GM19240 (cell line): ENCODE measurements around the gene CHST2.
"Not testable (repeated sequence)": the region's sequence is repeated elsewhere in the genome, so short reads cannot be mapped to it uniquely, and the experiment has no call there.

ENCODE experiments used
- DNase-seq: peaks from one replicate; pipeline ENCODE4 v3.0.0; 2011; ENCODE audit warnings: low spot score; ENCODE audit not compliant: insufficient read length

CHST2 gene

GRCh38 chr3:143132246-143132980 lies 12.8 kb downstream of the CHST2 start:
- no peak for DNase-seq

DNA sequence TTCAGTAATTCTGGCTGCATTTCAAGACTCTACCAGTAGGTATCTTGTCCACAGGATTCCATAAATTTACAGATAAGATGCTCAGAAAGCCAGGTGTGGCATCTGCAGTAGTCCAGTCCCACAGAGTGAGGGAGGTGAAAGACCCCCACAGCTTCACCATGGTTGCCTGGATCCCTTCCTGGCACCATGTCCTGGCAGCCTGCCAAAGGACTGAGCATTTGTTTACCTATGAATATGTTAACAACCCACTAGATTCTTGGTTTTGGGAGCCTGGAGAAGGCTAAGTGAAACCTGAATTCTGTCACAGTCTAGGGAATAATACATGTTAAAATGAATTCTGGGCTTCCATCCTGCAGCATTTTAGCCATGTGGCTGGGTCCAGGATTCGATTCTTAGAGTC lies 14.9 kb downstream of the CHST2 start:
- no peak for DNase-seq

DNA sequence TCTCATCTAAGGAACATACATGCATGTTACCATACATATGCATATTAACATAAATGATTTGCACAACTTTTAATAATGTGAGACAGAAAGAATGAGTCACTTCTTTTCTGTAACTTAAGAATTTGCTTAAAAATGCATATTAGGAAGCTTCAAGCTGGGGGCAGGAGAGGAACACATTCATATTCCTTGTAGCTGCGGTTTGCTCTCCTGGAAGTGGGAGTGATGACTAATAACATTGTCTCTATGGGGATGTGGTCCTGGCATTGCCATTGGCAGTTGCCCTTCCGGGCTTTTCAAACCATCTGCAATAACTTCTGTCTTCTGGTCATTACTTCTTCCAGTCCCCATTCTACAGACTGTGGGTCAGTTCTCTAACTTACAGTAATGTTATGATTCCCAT lies 15.6 kb downstream of the CHST2 start:
- no peak for DNase-seq

- DNase-seq = no peak
These were observed 18.0 kb downstream of the CHST2 start for GRCh38 chr3:143137435-143138036.

DNA sequence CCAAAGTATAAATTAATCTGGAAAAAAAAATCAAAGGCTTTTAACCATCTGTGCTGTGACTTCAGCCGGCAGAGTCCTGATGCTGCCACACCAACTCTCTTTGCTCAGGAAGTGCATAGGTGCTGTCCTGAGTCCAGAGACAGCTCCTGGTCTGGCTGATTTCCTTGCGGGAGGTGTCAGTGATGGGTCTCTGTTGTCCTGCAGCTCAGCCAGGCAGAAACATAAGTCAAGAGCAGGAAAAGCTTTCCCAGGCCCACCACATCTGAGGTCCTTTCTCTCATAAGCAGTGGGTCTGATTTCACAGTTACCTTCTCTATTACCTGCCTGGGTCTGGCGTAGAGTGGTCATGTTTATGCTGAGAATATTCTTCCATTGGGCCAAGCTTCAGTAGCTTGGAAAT lies 19.4 kb downstream of the CHST2 start:
- DNase-seq = no peak

DNA sequence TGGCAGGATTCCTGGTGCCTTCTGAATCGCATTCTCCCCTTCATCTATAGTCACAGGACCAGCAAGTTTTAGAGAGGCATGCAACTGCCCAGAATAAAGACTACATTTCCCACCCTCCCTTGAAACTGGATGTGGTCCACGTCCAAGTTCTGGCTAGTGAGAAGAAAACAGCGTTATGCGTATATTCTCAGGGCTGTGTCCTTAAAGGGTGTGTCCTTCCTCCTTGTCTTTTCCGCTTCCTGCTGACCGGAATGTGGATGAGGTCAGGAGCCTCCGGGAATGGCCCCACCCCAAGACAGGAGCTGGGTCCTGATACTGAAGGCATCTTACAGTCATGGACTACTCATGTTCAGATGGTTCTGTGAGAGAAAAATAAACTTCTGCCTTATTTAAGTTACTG lies 20.2 kb downstream of the CHST2 start:
- no peak for DNase-seq

DNA sequence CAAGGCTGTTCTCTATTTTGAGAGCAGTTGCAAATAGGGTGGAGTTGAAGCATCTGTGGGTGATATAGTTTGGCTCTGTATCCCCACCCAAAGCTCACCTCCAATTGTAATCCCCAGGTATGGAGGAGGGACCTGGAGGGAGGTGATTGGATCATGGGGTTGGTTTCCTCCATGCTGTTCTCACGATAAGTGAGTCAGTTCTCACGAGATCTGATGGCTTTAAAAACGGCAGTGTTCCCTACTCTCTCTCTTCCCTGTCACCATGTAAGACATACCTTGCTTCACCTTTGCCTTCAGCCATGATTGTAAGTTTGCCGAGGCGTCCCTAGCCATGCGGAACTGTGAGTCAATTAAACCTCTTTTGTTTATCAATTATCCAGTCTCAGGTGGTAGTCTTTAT lies 21.0 kb downstream of the CHST2 start:
- no peak for DNase-seq

DNA sequence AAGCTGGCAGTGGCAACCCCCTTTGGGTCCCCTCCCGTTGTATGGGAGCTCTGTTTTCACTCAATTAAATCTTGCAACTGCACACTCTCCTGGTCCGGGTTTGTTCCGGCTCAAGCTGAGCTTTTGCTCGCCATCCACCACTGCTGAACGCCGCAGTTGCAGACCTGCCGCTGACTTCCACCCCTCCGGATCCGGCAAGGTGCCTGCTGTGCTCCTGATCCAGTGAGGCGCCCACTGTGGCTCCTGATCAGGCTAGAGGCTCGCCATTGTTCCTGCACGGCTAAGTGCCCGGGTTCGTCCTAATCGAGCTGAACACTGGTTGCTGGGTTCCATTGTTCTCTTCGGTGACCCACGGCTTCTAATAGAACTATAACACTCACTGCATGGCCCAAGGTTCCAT lies 22.8 kb downstream of the CHST2 start:
- DNase-seq = no peak

GRCh38 chr3:143145906-143146305 lies 26.3 kb downstream of the CHST2 start:
- DNase-seq = no peak

DNA sequence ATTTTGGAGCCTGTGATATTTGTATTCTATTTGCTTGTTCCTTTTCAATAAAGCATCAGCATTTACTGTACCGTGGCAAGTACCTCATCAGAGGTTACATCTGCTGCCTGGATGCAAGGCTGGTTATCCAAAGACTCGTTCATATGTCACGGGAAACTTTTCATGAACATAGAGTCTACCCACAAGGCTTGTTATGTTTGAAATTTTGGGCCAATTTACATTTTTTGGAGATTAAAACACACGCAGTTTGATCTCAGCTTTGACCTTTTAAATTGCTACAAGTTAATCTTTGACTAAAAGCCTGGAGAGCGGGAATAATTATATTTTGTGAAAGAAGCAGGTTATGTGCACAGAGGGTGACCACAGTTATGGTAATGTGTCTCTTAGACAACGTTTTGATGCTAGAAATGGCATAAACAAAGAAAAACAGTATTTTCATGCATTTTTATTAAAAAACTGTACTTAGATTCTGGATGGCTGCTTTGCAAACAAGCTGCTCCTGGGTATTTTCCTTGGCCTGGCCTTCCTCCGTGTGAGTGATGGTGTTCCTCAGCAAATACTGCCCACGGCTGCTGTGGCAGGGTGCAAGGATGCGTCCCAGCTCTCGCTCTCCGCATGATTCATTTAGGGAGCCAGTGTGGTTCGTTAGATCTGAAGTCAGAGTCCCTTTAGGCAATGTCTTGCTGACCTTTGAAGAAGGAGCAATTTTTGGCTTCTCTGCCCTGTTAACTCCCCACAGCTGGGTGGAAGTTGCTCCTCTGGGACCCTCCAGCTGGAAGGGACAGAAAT lies 27.1 kb downstream of the CHST2 start:
- DNase-seq = no peak

DNA sequence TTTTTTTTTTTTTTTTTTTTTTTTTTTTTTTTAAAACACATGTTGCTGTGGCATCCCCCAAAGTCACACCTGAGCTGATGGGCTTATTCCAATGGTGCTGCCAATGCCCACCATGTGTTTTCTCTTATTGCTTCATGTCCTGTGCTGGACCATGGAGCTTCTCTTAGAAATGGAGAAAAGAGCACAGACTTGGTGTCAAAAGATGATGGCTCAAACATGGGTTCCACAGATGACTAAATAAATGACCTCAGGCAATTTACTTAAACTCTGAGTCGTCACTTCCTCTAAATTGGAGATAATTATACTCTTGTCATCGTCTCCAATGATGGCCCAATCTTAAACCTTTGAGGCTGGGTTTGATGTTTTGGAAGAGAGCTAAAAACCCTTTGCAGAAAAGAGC lies 28.1 kb downstream of the CHST2 start:
- no peak for DNase-seq

GRCh38 chr3:143150071-143150470 lies 30.5 kb downstream of the CHST2 start:
- DNase-seq = no peak

GRCh38 chr3:143151004-143151731 lies 31.6 kb downstream of the CHST2 start:
- no peak for DNase-seq

- DNase-seq = no peak
These were observed 32.5 kb downstream of the CHST2 start for GRCh38 chr3:143152043-143152442.

GRCh38 chr3:143155756-143156155 lies 36.2 kb downstream of the CHST2 start:
- no peak for DNase-seq

DNA sequence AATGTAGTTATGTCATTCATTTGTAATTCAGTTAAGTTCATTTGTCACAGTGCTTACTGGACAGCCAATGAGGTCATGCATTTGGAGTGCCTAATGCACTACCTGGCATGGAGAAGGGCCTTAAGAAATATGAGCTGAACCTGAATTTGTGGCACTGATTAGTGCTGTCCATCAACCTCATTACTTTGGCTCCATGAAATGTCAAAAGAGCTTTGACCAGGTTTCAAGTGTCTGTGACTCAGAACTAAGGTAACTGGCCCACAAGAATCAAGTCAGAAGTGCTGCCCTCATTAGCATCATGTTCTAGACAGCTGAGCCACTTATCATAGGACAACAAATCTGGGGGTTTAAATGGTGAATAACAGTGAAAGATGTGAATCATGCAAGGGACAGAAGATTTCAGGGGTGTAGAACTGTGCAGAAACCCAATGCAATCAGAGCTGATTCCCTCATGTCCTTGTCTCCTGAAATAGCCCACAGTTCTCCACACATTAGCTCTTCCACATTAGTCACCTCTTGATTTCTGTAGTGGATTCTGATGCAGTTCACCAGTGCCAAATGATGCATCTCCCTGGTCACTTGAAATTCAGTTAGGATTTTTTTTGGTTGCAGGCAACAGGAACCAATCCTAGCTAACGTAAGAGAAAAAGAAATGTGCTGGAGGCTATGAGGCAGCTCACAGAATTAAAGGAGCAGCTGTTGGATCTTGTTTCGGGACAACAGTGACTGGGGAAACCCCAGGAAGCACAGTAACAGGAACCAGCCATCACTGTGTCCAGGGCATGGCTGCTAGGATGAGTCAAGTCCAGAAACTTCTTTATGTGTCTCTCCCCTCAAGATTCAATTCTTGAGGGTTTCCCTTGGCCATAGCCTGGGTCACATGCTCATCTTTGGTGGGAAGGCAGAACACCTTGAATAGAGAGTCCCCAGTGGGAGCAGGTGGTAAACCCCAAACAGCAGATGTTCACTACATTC lies 38.7 kb downstream of the CHST2 start:
- DNase-seq = peak; percentile 29

- no peak for DNase-seq
These were observed 40.9 kb downstream of the CHST2 start for GRCh38 chr3:143160437-143160836.

GRCh38 chr3:143163562-143164100 lies 44.1 kb downstream of the CHST2 start:
- no peak for DNase-seq

- DNase-seq = no peak
These were observed 45.6 kb downstream of the CHST2 start for GRCh38 chr3:143165211-143165610.

DNA sequence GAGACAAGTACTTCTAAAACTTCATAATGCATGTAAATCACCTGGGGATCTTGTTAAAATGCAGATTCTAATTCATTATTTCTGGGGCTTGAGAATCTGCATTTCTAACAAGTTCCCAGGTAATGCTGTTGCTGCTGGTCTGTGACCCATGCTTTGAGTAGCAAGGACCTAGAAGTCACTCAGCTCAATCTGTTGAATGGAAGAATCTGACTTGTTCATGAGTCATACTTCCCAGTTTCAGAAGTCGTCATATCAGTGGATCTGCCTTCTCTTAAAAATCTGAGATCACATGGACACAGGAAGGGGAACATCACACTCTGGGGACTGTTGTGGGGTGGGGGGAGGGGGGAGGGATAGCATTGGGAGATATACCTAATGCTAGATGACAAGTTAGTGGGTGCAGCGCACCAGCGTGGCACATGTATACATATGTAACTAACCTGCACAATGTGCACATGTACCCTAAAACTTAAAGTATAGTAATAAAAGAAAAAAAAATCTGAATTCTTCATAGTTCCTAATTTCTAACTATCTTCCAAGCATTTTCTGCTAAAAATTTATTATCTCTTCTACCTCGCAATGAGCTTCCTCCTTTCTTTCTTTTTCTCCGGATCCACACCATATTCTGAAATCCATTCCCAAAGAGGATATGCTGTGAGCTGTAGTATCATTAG lies 46.2 kb downstream of the CHST2 start:
- DNase-seq = not testable (repeated sequence)
